Testis (tissue), 3 donors: ENCODE results near the gene CDK4. TPM values are rescaled to one million over a fixed set of nuclear protein-coding genes. Genes with fewer than 3 reads are reported as not detected.

Source experiments
- DNase-seq: peaks from one replicate; pipeline ENCODE4 v3.0.0-alpha.2; 2019
- H3K27ac ChIP-seq, 2 donors: fragments of 200-600 bp; sonication (generic); one replicate each; pipeline ENCODE4 v1.5.1; 2019
- H3K27me3 ChIP-seq: fragments of 200-600 bp; sonication (generic); one replicate; pipeline ENCODE4 v1.5.1; 2019
- H3K36me3 ChIP-seq: fragments of 200-600 bp; sonication (generic); one replicate; pipeline ENCODE4 v1.5.1; 2017; ENCODE audit warnings: low read depth; ENCODE audit errors: missing control alignments
- H3K4me1 ChIP-seq: fragments of 200-600 bp; sonication (generic); one replicate; pipeline ENCODE4 v1.5.1; 2019
- H3K4me3 ChIP-seq, 2 donors: fragments of 200-600 bp; sonication (generic); one replicate each; pipeline ENCODE4 v1.5.1; 2017 to 2019
- H3K9me3 ChIP-seq: fragments of 200-600 bp; sonication (generic); one replicate; pipeline ENCODE4 v1.5.1; 2017
- CTCF ChIP-seq, 3 experiments: fragments of 450-650 bp in 2 of 3; fragments of 200-600 bp in 1 of 3; sonication (generic) in 1 of 3; IDR thresholded peaks; one replicate each; pipeline ENCODE4 v1.5.1; 2016 to 2019; ENCODE audit warnings: antibody characterized with exemption in 3 of 3, mild to moderate bottlenecking in 2 of 3, moderate library complexity in 1 of 3
- POLR2A ChIP-seq: fragments of 450-650 bp; IDR thresholded peaks from one replicate; pipeline ENCODE4 v1.6.1; 2017; ENCODE audit warnings: antibody characterized with exemption, mild to moderate bottlenecking, moderate library complexity
- WGBS, 2 donors: methylation state at CpG; one replicate each; pipeline ENCODE4 v1.1.5; 2018; 5-methylcytosine and 5-hydroxymethylcytosine counted together
- intact Hi-C: fragments of 100-400 bp; cut with DNase I; formaldehyde crosslinking; loops from one replicate; pipeline ENCODE4 v1.15.1; 2023; ENCODE audit warnings: low total_unique reads
- polyA plus RNA-seq: library from polyadenylated mRNA; stranded (reverse); fragments of 350-450 nt; fragmentation: Illumina TruSeq; extraction: RNeasy Lipid Tissue Mini Kit (QIAGEN cat#74804); gene quantifications from one replicate; pipeline ENCODE4 v1.2.3, GENCODE V29; 2014; ENCODE audit warnings: low read depth, low replicate concordance; ENCODE audit not compliant: insufficient read depth
- total RNA-seq, 2 donors: library from RNA; depleted of rRNA; stranded (reverse); fragments of >200 nt; gene quantifications; one replicate each; pipeline ENCODE4 v1.2.3, GENCODE V29; 2016

Gene CDK4
- total and polyA plus RNA-seq, 3 donors from 2014 or later = 47.0 to 73.5 (median 64.4) TPM

- no peak for DNase-seq
- WGBS, 2 donors = 2 to 30% methylated on average over 7 to 92 of the region's 110 CpGs
- Histone ChIP-seq H3K27ac (no peak overlapping the region), H3K4me1 (peaks cover 15% of the 10 kb centered on the region), H3K36me3 (no peaks in the 10 kb centered on the region), H3K4me3 (peak overlapping the region; percentile 15 to 47), H3K9me3 (no peaks in the 10 kb centered on the region), H3K27me3 (no peaks in the 10 kb centered on the region)
- TF ChIP-seq POLR2A = no peak
- TF ChIP-seq CTCF (IDR thresholded peaks at IDR 0.05) = peak in 1 of 3 experiments; percentile 22
- intact Hi-C loops = no loop called here
Measured at GRCh38 chr12:57737467-57738460, 14.3 kb downstream of the CDK4 start.

GRCh38 chr12:57736741-57737466, 15.2 kb downstream of the CDK4 start:
- WGBS, 2 donors = 0 to 20% methylated on average over 3 to 31 of the region's 31 CpGs
- H3K4me1 ChIP-seq = peaks cover 15% of the 10 kb centered on the region
- TF ChIP-seq POLR2A (no peak), CTCF (IDR thresholded peaks at IDR 0.05) (no peak)
- H3K4me3 ChIP-seq = peak overlapping the region; percentile 15 to 47
- DNase-seq = no peak
- H3K9me3 ChIP-seq = no peaks in the 10 kb centered on the region
- H3K27ac ChIP-seq = no peak overlapping the region
- no peaks in the 10 kb centered on the region for H3K27me3 ChIP-seq
- H3K36me3 ChIP-seq = no peaks in the 10 kb centered on the region
- intact Hi-C loops = no loop called here

- WGBS, 2 donors = 4% methylated on average over 20 to 49 of the region's 49 CpGs
- Histone ChIP-seq H3K4me3 (peak overlapping the region in 1 of 2 donors; percentile 4), H3K9me3 (no peaks in the 10 kb centered on the region), H3K27me3 (no peaks in the 10 kb centered on the region), H3K4me1 (peaks cover 15% of the 10 kb centered on the region), H3K27ac (no peak overlapping the region), H3K36me3 (no peaks in the 10 kb centered on the region)
- intact Hi-C loops = no loop called here
- no peak for TF ChIP-seq POLR2A
- no peak for TF ChIP-seq CTCF (IDR thresholded peaks at IDR 0.05)
- no peak for DNase-seq
Measured at GRCh38 chr12:57735952-57736740, 16.0 kb downstream of the CDK4 start.

- no peak for TF ChIP-seq CTCF (IDR thresholded peaks at IDR 0.05)
- TF ChIP-seq POLR2A = no peak
- H3K9me3 ChIP-seq = no peaks in the 10 kb centered on the region
- intact Hi-C loops = no loop called here
- no peak overlapping the region for H3K27ac ChIP-seq
- WGBS, 2 donors = 12 to 19% methylated on average over 4 to 8 of the region's 8 CpGs
- no peak for DNase-seq
- H3K4me1 ChIP-seq = peaks cover 15% of the 10 kb centered on the region
- H3K27me3 ChIP-seq = no peaks in the 10 kb centered on the region
- H3K4me3 ChIP-seq = no peak overlapping the region
- no peaks in the 10 kb centered on the region for H3K36me3 ChIP-seq
Measured at GRCh38 chr12:57735198-57735855, 16.8 kb downstream of the CDK4 start.
